B cell (primary cell): ENCODE data around the gene INHBE.

Source experiments
- CTCF ChIP-seq: fragments of 200-600 bp; IDR thresholded peaks from one replicate; pipeline ENCODE4 v1.8.0; 2022; ENCODE audit warnings: antibody characterized with exemption, mild to moderate bottlenecking
- EZH2 ChIP-seq: IDR thresholded peaks from 2 replicates; pipeline ENCODE4 v1.6.1; 2012; ENCODE audit warnings: borderline replicate concordance, low read depth, mild to moderate bottlenecking, moderate library complexity, low read length; ENCODE audit not compliant: insufficient read depth, poor library complexity, severe bottlenecking

DNA sequence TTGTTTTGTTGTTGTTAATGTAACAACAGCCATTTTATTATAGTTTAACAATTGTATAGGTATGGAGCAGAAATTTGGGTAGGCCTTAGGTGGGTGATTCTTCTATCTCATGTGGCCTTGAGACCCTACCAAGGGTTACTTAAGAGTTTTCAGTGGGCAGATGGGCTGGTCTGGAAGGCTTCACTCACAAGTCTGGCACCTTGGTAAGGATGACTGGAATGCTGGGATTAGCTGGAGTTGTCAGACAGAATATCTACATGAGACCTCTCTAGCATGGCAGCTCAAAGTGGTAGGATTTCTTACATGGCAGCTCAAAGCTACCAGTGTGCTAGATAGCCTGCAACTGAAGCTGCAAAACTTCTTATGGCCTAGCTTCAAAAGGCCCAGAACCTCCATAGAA lies 30.6 kb downstream of the INHBE start:
- TF ChIP-seq CTCF: no peak
- no peak for TF ChIP-seq EZH2
